Loucy (cell line): ENCODE results near the gene DPAGT1.

Source experiments
- CTCF ChIP-seq: fragments of 200-600 bp; sonication (generic); conservative IDR thresholded peaks from 2 replicates; pipeline ENCODE4 v1.5.1; 2014; ENCODE audit warnings: mild to moderate bottlenecking, antibody characterized with exemption, low read length
- EZH2phosphoT487 ChIP-seq: fragments of 200-600 bp; IDR thresholded peaks from 2 replicates; pipeline ENCODE4 v1.6.1; 2018; ENCODE audit warnings: antibody characterized with exemption, mild to moderate bottlenecking, moderate library complexity, borderline replicate concordance

DNA sequence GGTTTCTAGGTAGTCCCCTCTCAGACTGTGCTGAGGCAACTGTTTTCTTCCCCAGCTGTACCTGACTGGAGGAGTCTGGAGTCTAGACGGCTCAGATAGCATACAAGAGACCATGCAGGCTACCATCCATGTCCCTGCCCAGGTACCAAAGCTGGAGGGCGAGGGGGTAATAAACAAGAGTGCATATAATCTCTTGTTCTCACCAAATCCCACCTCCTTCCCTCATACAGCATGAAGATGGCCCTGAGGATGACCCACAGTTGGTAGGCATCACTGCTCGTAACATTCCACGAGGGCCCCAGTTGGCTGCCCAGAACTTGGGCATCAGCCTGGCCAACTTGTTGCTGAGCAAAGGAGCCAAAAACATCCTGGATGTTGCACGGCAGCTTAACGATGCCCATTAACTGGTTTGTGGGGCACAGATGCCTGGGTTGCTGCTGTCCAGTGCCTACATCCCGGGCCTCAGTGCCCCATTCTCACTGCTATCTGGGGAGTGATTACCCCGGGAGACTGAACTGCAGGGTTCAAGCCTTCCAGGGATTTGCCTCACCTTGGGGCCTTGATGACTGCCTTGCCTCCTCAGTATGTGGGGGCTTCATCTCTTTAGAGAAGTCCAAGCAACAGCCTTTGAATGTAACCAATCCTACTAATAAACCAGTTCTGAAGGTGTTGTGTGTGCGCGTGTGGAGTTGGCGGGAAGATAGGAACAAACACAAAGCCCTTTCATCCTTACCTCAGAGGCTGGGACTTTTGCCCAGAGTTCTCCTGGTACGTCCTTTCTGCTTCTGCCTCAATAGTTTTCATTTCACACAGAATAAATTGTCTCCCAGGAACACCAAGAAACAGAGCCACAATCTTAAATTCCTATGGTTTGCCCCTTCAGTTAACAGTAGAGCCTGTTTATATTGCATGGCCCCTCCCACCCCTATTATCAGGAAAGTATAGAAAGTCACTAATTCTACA is 8.5 kb downstream of the DPAGT1 start:
- TF ChIP-seq CTCF (no peak), EZH2phosphoT487 (no peak)
